Ishikawa (cell line): Measurements from ENCODE around the gene ZNF212.

ENCODE experiments used
- CEBPB ChIP-seq: IDR thresholded peaks from 2 replicates; pipeline ENCODE4 v1.6.1; 2012
- EGR1 ChIP-seq: IDR thresholded peaks from 2 replicates; pipeline ENCODE4 v1.6.1; 2012
- EP300 ChIP-seq: IDR thresholded peaks from 2 replicates; pipeline ENCODE4 v1.6.1; 2012; ENCODE audit warnings: borderline replicate concordance
- FOXM1 ChIP-seq: IDR thresholded peaks from 2 replicates; pipeline ENCODE4 v1.6.1; 2012; ENCODE audit warnings: low read depth, borderline replicate concordance
- MAX ChIP-seq: IDR thresholded peaks from 2 replicates; pipeline ENCODE4 v1.6.1; 2012
- NFIC ChIP-seq: IDR thresholded peaks from 2 replicates; pipeline ENCODE4 v1.6.1; 2012
- RAD21 ChIP-seq: IDR thresholded peaks from 2 replicates; pipeline ENCODE4 v1.6.1; 2012; ENCODE audit warnings: low read depth
- TAF1 ChIP-seq: IDR thresholded peaks from 2 replicates; pipeline ENCODE4 v1.6.1; 2012; ENCODE audit warnings: low read depth, mild to moderate bottlenecking
- TCF12 ChIP-seq: IDR thresholded peaks from 2 replicates; pipeline ENCODE4 v1.6.1; 2012; ENCODE audit warnings: low read depth
- TEAD4 ChIP-seq: IDR thresholded peaks from 2 replicates; pipeline ENCODE4 v1.6.1; 2012
- YY1 ChIP-seq: IDR thresholded peaks from 2 replicates; pipeline ENCODE4 v1.6.1; 2012; ENCODE audit warnings: low read depth
- ZBTB7A ChIP-seq: IDR thresholded peaks from 2 replicates; pipeline ENCODE4 v1.6.1; 2012; ENCODE audit warnings: low read depth
- TF ChIP-seq, protein P1 (sequence below): IDR thresholded peaks from 2 replicates; pipeline ENCODE4 v1.6.1; 2012; ENCODE audit warnings: low read depth, mild to moderate bottlenecking
- TF ChIP-seq, protein P2 (sequence below): IDR thresholded peaks from 2 replicates; pipeline ENCODE4 v1.6.1; 2012

DNA sequence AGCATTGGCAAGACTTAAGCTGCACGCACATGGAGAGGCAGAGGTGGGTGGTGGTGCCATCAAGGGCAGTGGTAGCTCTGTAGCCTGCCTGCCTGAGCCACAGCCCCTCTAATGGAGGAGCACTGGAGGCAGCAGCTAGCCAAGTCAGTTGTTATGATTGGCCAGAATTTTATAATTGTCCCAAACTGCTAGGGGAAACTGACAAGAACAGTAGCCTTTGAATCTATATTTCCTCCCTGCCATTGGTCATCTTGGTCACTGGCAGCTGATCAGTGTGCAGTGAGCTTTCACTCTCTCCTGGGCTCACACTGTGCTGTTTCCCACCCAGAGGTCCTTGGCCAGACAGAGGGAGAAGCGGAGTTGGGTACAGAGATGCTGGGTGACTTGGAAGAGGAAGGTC lies 12.9 kb downstream of the ZNF212 start:
- TF ChIP-seq MAX (no peak), EP300 (no peak), RAD21 (no peak), TAF1 (no peak), FOXM1 (no peak), EGR1 (no peak), CEBPB (no peak), YY1 (no peak), ZBTB7A (no peak), TEAD4 (no peak), TCF12 (no peak), NFIC (no peak)
- TF ChIP-seq, protein P1, sequence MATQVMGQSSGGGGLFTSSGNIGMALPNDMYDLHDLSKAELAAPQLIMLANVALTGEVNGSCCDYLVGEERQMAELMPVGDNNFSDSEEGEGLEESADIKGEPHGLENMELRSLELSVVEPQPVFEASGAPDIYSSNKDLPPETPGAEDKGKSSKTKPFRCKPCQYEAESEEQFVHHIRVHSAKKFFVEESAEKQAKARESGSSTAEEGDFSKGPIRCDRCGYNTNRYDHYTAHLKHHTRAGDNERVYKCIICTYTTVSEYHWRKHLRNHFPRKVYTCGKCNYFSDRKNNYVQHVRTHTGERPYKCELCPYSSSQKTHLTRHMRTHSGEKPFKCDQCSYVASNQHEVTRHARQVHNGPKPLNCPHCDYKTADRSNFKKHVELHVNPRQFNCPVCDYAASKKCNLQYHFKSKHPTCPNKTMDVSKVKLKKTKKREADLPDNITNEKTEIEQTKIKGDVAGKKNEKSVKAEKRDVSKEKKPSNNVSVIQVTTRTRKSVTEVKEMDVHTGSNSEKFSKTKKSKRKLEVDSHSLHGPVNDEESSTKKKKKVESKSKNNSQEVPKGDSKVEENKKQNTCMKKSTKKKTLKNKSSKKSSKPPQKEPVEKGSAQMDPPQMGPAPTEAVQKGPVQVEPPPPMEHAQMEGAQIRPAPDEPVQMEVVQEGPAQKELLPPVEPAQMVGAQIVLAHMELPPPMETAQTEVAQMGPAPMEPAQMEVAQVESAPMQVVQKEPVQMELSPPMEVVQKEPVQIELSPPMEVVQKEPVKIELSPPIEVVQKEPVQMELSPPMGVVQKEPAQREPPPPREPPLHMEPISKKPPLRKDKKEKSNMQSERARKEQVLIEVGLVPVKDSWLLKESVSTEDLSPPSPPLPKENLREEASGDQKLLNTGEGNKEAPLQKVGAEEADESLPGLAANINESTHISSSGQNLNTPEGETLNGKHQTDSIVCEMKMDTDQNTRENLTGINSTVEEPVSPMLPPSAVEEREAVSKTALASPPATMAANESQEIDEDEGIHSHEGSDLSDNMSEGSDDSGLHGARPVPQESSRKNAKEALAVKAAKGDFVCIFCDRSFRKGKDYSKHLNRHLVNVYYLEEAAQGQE: no peak
- TF ChIP-seq, protein P2, sequence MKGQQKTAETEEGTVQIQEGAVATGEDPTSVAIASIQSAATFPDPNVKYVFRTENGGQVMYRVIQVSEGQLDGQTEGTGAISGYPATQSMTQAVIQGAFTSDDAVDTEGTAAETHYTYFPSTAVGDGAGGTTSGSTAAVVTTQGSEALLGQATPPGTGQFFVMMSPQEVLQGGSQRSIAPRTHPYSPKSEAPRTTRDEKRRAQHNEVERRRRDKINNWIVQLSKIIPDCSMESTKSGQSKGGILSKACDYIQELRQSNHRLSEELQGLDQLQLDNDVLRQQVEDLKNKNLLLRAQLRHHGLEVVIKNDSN: no peak
